ENCODE measurements around the gene TEX13C. TPM values are rescaled to one million over a fixed set of nuclear protein-coding genes. Genes with fewer than 3 reads are reported as not detected.

The TEX13C gene
- total RNA-seq (not detected), polyA plus RNA-seq (not detected)

- WGBS: 96% methylated on average over 45 of the region's 45 CpGs
- Histone ChIP-seq H3K9me3 (ENCODE audit: control insufficient read depth in 4 of 4, low read length in 3 of 4) (peaks cover 0 to 2% (median 0%) of the 10 kb centered on the region in 4 donors), H3K27ac (ENCODE audit: low read depth in 1 of 2, low read length in 2 of 2) (no peak within 1 kb of the TSS), H3K36me3 (ENCODE audit: control insufficient read depth in 4 of 4, insufficient read depth in 3 of 4, low read depth in 1 of 4, low read length in 3 of 4) (no peaks in the 10 kb centered on the region), H3K9ac (ENCODE audit: low read depth in 1 of 2, low read length in 2 of 2) (no peak within 1 kb of the TSS), H3K4me3 (ENCODE audit: low read depth in 1 of 3, low read length in 3 of 3) (no peak within 1 kb of the TSS), H3K4me1 (ENCODE audit: control insufficient read depth in 4 of 4, insufficient read depth in 4 of 4, low read length in 3 of 4) (no peaks in the 10 kb centered on the region), H3K27me3 (ENCODE audit: control insufficient read depth in 4 of 4, insufficient read depth in 4 of 4, low read length in 3 of 4) (no peaks in the 10 kb centered on the region)
- no peak for DNase-seq (ENCODE audit: low spot score)
- no peak for TF ChIP-seq HNF4A (conservative IDR thresholded peaks at IDR 0.05)
- no peak for TF ChIP-seq FOXA2 (IDR thresholded peaks at IDR 0.05)
- no peak for TF ChIP-seq TAF1 (conservative IDR thresholded peaks at IDR 0.05)
- no peak for TF ChIP-seq RXRA (IDR thresholded peaks at IDR 0.05)
- TF ChIP-seq FOXA1 (IDR thresholded peaks at IDR 0.05): no peak
- TF ChIP-seq REST (IDR thresholded peaks at IDR 0.05): no peak
- TF ChIP-seq EGR1 (IDR thresholded peaks at IDR 0.05; ENCODE audit: low read depth in 2 of 2): no peak
- no peak for TF ChIP-seq NR2F2 (IDR thresholded peaks at IDR 0.05)
- TF ChIP-seq CTCF (IDR thresholded peaks at IDR 0.05; ENCODE audit: low read depth, low read length, missing input control): no peak
- TF ChIP-seq YY1 (IDR thresholded peaks at IDR 0.05): no peak
- TF ChIP-seq RAD21 (IDR thresholded peaks at IDR 0.05): no peak
- no peak for TF ChIP-seq HNF4G (IDR thresholded peaks at IDR 0.05)
- TF ChIP-seq SP1 (IDR thresholded peaks at IDR 0.05): no peak
- TF ChIP-seq ATF3 (IDR thresholded peaks at IDR 0.05): no peak
- TF ChIP-seq ZBTB33 (IDR thresholded peaks at IDR 0.05): no peak
- TF ChIP-seq GABPA (IDR thresholded peaks at IDR 0.05 in 1 of 2, conservative IDR thresholded peaks at IDR 0.05 in 1 of 2): no peak
- no peak for TF ChIP-seq MAX (IDR thresholded peaks at IDR 0.05)
- no peak for TF ChIP-seq JUND (IDR thresholded peaks at IDR 0.05)
Measured at GRCh38 chrX:125319646-125320521, at the start of gene TEX13C. Gene TEX13C, plus strand, starts transcription at chrX:125319871. Its CDS starts 249 bp downstream, at chrX:125320120.
